Measurements from ENCODE around the gene GLP1R. TPM values are rescaled to one million over a fixed set of nuclear protein-coding genes. Genes with fewer than 3 reads are reported as not detected.
A peak's percentile ranks its signal among the peaks of the same experiment; 100 is the strongest.

GLP1R gene
- total RNA-seq, 1 donor from 2014 or later = 0.08 TPM

DNA sequence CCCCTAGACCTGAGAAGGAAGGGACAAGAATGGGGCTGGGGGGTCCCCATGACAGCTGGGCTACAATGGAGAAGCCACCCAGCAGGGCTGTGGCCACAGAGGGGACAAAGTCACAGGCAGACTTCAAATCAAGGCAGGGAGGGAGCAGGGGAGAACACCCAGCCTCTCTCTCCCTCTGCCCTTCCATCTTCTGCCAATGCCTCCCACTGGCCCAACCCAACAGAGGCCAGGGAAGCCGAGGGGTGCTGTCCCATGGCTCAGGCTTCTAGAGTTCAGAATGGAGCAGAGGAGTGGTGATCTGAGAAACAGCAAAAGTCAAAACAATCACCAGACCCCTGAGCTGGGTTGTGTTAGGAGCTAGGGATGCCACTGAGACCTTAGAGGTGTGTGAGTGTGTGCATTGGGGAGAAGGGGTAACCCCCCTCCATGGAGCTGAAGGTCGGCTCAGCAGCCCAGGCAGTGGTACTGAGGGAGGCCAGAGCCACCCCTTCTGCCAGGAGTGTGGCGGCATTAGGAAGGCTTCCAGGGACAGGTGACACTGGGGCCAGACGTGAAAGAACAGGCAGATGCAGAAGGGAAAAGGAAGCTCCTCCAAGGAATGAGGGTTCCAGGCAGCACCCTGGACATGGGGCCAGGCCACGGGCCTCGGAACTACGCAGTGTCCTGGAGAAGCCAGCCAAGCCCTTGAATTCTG is 12.0 kb downstream of the GLP1R start:
- DNase-seq (ENCODE audit: low spot score) = no peak
- intact Hi-C loops (cut with DNase I) = no loop called here

GRCh38 chr6:39061182-39061581 is 12.6 kb downstream of the GLP1R start:
- DNase-seq (ENCODE audit: low spot score) = no peak
- intact Hi-C loops (cut with DNase I) = no loop called here

DNA sequence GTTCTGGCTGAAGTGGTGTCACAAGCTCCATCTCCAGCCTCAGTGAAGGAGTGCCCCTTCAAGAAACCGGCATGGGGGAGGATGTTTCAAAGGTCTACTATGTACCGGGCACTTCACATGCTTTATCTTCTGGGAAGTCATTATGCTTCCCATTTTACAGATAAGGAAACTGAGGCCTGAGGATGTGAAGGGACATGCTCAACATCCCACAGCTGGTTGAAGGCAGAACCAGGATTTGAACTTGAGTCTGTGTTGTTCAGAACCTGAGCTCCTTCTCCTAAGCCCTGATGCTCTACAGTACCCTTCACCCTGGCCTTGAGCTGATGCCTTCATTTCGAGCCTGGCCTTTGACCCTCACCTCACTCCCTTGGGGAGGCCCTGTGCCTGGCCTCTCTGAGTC is 13.0 kb downstream of the GLP1R start:
- intact Hi-C loops (cut with DNase I) = no loop called here
- no peak for DNase-seq (ENCODE audit: low spot score)

- DNase-seq (ENCODE audit: low spot score) = no peak
- intact Hi-C loops (cut with DNase I) = no loop called here
Observed at GRCh38 chr6:39062014-39062740, 13.6 kb downstream of the GLP1R start.

- intact Hi-C loops (cut with DNase I) = no loop called here
- no peak for DNase-seq (ENCODE audit: low spot score)
Observed at GRCh38 chr6:39063526-39063925, 14.9 kb downstream of the GLP1R start.

- intact Hi-C loops (cut with DNase I) = no loop called here
Observed at GRCh38 chr6:39065561-39065960, 17.0 kb downstream of the GLP1R start.

GRCh38 chr6:39068391-39068790 is 19.8 kb downstream of the GLP1R start:
- DNase-seq (ENCODE audit: low spot score) = peak; percentile 71
- intact Hi-C loops (cut with DNase I) = no loop called here

More at GRCh38 chr6:39065561-39065960, 17.0 kb downstream of the GLP1R start:
- no peak for DNase-seq (ENCODE audit: low spot score)

DNA sequence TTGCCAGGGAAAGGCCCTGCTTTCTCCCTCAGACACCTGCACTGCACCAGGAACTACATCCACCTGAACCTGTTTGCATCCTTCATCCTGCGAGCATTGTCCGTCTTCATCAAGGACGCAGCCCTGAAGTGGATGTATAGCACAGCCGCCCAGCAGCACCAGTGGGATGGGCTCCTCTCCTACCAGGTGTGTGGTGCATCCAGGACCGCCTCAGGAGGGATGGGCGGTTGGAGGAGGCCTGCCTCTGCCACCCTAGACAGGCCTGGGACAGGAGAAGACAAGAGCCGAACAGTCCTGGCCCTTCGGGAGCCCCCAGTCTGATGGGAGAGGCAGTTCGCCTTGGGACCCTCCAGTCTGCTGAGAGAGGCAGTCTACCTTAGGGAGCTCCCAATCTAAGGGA is 24.2 kb downstream of the GLP1R start:
- peak; percentile 43 for DNase-seq (ENCODE audit: low spot score)
- intact Hi-C loops (cut with DNase I) = no loop called here

DNA sequence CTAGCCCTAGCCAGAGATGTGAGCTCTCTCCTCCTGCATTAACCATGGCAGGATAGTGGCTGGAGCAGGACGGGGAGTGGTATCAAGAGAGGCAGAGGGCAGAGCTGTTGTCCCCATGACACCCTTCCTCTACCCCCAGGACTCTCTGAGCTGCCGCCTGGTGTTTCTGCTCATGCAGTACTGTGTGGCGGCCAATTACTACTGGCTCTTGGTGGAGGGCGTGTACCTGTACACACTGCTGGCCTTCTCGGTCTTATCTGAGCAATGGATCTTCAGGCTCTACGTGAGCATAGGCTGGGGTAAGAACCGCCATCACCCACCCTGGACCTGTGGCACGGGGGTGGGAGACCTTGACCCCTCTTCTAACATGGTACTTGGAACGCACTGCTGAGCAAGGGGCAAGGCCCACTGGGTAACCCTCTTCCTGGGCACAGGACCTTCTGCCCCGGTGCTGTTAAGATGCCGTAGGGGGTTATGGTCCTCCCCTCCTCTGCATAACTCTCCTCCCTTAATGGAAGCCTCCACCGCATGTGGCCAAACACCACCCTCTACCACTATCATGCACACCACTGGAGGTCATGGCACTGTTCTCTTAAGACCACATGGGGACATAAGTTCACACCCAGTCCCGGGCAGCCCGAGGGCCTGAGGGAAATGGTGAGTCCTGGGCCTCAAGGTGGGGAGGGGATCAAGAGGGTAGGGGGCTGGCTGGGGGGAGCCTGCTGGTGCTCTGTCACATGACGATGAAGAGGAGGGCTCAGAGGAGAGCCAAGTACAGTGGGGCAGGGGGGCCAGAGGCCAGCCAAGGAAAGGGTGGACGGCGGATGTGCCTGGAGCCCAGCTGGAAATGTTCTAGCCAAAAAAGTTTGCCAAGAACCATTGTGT is 25.1 kb downstream of the GLP1R start:
- intact Hi-C loops (cut with DNase I) = no loop called here
- DNase-seq (ENCODE audit: low spot score) = peak; percentile 53

DNA sequence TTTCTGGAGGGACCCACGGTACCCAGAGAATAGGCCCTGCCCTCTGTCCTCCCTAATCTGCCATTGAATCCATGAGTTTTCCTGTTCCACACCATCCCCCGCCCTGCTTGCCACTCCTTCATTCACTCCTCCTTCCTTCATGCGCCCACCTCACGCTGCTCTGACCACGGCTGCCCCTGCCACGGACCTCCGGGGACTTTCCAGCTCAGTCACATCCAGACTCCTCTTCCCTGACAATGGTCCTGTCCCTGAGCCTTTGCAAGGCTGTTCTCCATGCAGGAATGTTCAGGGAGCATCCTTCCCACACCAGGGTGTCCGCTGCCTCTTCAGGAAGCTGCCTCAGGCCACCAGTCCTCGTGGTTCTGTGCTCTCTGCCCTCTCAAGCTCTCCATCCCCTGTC is 25.9 kb downstream of the GLP1R start:
- peak; percentile 44 for DNase-seq (ENCODE audit: low spot score)
- intact Hi-C loops (cut with DNase I) = no loop called here

DNA sequence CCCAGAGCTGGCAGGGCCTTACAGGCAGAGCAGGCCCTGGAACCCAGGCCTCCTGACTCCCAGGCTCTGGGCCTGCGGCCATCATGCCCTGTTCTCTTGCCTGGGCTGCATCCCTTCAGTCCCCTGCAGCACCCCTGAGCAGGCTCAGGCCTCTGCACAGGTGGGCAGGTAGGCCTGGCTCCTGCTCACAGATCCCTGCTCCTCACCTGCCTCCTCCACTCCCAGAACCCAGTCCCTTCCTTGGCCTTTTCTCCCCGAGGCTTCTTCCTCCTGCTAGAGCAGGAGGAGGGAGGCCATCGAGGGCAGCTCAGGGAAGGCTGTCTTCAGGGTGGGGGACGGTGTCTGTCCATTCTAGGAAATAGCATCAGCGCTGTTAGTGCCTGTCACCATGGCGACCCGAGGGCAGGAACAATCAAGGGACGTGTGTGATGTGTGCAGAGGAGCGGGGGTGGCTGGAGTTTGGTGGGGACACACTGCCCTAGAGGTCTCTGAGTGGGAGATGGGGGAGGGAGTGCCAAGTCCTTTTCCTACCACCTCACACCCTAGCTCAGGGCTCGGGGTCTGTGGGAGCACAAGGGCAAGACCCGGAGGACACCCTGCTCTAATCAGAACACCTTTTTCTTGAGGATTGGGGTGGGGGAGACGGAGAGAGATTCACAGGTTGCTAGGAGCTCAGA is 26.6 kb downstream of the GLP1R start:
- peak; percentile 39 for DNase-seq (ENCODE audit: low spot score)
- intact Hi-C loops (cut with DNase I) = no loop called here

GRCh38 chr6:39075807-39076622 is 27.4 kb downstream of the GLP1R start:
- intact Hi-C loops (cut with DNase I) = no loop called here

DNA sequence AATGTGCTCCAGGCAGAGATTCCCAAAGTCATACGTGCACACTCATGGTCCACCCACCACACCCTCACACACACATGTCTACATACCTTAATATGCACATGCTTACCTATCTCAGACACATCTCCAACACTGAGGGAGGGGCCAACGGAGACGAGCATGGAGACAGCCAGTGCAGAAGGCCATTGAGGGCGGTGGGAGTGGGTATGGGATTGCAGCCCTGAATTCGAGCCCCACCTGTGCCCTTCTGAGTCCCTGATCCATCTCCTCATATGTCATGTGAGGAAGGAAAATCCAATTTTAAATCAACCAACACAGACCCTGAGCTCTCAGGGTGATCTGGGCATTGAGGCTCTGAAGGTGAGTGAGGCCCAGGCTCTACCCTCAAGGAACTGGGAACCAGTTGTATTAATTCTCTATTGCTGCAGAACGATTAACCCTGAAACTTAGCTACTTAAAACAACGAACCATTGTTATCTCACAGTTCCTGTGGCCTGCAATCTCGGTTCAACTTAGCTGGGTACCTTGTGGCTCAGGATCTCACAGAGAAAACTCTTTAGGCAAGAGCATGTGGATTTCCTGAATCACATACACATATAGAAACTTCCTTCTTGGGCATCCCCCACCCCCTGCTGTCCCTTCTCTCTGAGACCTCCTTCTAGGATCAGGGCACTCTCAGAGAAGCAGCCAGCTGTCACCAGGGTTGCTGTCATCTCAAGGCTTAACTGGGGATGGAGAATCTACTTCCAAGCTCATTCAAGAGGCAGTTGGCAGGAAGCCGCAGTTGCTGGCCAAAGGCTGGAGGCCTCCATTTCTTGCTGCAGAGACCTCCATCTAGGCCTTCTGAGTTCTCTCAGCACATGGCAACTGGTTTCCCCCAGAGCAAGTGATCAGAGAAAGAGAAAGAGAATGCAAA is 28.3 kb downstream of the GLP1R start:
- peak; percentile 33 for DNase-seq (ENCODE audit: low spot score)
- intact Hi-C loops (cut with DNase I) = no loop called here

More at GRCh38 chr6:39075807-39076622, 27.4 kb downstream of the GLP1R start:
- peak; percentile 64 for DNase-seq (ENCODE audit: low spot score)

GRCh38 chr6:39077882-39078594 is 29.5 kb downstream of the GLP1R start:
- intact Hi-C loops (cut with DNase I) = no loop called here
- peak; percentile 63 for DNase-seq (ENCODE audit: low spot score)

DNA sequence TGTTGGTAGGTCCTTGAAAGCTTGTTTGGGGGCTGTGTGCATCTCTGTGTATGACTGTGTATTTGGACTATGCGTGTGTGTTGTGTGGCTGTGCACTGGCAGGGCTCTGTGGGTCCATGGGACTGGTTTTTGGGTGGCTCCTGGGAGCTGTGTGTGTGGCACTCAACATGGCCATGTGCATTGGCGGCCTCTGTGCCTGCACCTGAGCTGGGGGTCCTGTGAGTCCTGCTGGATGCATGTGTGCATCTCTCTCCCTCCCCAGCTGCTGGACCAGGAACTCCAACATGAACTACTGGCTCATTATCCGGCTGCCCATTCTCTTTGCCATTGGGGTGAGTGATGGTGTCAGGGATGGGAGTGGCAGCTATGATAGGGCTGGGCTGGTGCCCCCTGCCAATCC is 30.1 kb downstream of the GLP1R start:
- intact Hi-C loops (cut with DNase I) = no loop called here
- peak; percentile 31 for DNase-seq (ENCODE audit: low spot score)

DNA sequence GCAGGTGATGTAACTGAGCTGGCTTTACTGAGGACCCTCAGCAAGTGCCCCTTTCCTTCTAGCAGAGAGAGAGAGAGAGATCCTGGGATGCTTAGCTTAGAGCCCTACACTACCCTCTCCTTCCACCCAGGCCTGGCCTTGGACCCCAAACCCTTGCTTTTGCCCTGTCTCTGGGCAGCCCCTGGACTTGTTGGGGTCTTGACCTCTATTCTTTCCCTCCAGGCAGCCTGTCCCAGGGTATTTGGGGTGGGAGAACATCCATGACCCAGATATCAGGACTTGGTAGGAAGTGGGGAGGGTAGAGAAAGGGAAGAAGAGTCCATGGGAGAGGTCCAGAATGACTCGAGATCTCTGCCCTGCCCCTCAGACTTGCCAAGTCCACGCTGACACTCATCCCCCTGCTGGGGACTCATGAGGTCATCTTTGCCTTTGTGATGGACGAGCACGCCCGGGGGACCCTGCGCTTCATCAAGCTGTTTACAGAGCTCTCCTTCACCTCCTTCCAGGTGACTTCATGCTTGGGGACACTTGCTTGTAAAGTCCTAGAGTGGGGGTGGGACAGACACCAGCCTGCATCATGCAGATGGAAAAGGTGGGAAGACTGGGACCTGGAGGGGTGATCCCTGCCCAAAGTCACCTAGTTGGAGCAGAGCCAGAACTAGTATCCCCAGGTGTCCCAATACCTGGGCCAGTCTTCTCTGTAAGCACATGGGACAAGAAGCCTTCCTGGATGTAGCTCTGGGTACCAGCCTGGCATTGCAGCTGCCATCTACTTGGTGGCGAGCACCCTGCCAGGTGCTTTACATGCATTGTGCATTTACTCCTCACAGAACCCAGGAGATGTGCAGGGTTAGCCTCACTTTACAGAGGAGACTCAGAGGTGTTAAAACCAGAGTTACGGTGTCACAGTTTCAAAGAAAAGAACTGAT is 30.9 kb downstream of the GLP1R start:
- DNase-seq (ENCODE audit: low spot score) = no peak
- intact Hi-C loops (cut with DNase I) = no loop called here

Data from cardiac septum (tissue), 1 donor.